ENCODE data around the gene MROH2A. TPM values are rescaled to one million over a fixed set of nuclear protein-coding genes. Genes with fewer than 3 reads are reported as not detected.

MROH2A gene
- total RNA-seq, 1 experiment from 2014 or later, result not detected

DNA sequence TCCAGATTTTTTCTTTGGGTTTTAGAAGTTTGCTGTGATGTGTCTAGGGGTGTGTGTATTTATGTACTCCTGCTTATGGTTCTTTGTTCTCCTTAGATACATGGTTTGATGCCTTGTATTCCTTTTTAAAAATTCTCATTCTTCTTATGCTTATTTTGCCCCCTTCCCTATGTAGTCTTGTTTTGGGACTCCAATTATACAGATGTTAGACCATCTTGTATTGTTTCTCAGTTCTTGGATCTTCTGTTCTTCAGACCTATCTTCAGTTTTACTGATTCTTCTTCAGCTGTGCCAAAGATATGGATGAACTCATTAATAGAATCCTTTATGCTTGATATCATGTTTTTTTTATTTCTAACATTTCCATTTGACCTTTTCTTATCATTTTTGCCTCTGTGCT, 104.2 kb downstream of the MROH2A start (continued):
- TF ChIP-seq OVOL2 (CRISPR knock-in tag; IDR thresholded peaks at IDR 0.05; ENCODE audit: borderline replicate concordance) (no peak), ZBTB21 (CRISPR knock-in tag; IDR thresholded peaks at IDR 0.05; ENCODE audit: borderline replicate concordance) (no peak), ZNF121 (CRISPR knock-in tag; IDR thresholded peaks at IDR 0.05) (no peak), SP1 (CRISPR knock-in tag; conservative IDR thresholded peaks at IDR 0.05) (no peak), MYBL2 (CRISPR knock-in tag; IDR thresholded peaks at IDR 0.05) (no peak), GTF2I (CRISPR knock-in tag; conservative IDR thresholded peaks at IDR 0.05) (no peak), MXD4 (CRISPR knock-in tag; IDR thresholded peaks at IDR 0.05; ENCODE audit: borderline replicate concordance) (no peak)

Other genes with a start within 250 kb of the MROH2A start
- gene USP40, start 211.5 kb upstream of the MROH2A start, total RNA-seq (2021), result 9.7 to 13.6 TPM (median 10.3 TPM) in 3 replicates
- gene UGT1A8, start 160.7 kb upstream of the MROH2A start, total RNA-seq (2021), result 0.11 to 0.13 TPM in 2 of 3 replicates, not detected in the other
- gene UGT1A10, start 141.9 kb upstream of the MROH2A start, total RNA-seq (2021), result 0.11 to 0.18 TPM in 2 of 3 replicates, not detected in the other
- not detected in 3 replicates for gene UGT1A9, start 106.4 kb upstream of the MROH2A start, total RNA-seq (2021)
- not detected in 3 replicates for gene UGT1A7, start 96.4 kb upstream of the MROH2A start, total RNA-seq (2021)
- 0.53 TPM in 1 of 3 replicates, not detected in the others for gene UGT1A6, start 85.4 kb upstream of the MROH2A start, total RNA-seq (2021)
- not detected in 3 replicates for gene UGT1A5, start 65.4 kb upstream of the MROH2A start, total RNA-seq (2021)
- 0.14 to 0.22 TPM in 2 of 3 replicates, not detected in the other for gene UGT1A4, start 59.6 kb upstream of the MROH2A start, total RNA-seq (2021)
- gene UGT1A3, start 49.3 kb upstream of the MROH2A start, total RNA-seq (2021), result not detected in 3 replicates
- 0.11 TPM in 1 of 3 replicates, not detected in the others for gene UGT1A1, start 18.1 kb upstream of the MROH2A start, total RNA-seq (2021)
- gene HJURP, start 76.2 kb downstream of the MROH2A start, total RNA-seq (2021), result 64.2 to 83.7 TPM (median 67.5 TPM) in 3 replicates
- gene TRPM8, start 139.0 kb downstream of the MROH2A start, total RNA-seq (2021), result 0.26 TPM in 1 of 3 replicates, not detected in the others